ENCODE data around the gene FYB1. TPM values are rescaled to one million over a fixed set of nuclear protein-coding genes. Genes with fewer than 3 reads are reported as not detected.

The FYB1 gene
- total and polyA plus RNA-seq, 2 experiments from 2014 or later: not detected

DNA sequence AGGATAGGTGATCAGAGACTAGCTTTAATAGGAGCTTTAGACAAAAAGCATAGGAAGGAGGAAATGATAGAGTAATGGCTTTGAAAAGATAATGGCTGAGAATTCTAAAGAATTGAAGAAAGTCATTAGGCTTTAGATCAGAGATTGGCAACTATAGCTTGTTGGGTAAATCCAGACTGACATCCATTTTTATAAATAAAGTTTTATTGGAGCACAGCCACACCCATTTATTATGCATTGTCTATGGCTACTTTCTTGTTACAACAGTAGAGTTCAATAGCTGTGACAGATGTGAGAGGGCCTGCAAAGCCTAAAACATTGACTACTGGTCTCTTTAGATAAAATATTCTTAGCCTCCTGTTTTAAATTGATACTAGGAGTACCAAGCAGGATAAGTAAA lies 40.7 kb upstream of the FYB1 start:
- no peaks in the 10 kb centered on the region for H3K4me1 Mint-ChIP-seq
- TF ChIP-seq CREB1 (CRISPR knock-in tag; IDR thresholded peaks at IDR 0.05; ENCODE audit: low read depth) (no peak), EZH2phosphoT487 (IDR thresholded peaks at IDR 0.05; ENCODE audit: unreplicated experiment) (no peak), ZNF331 (CRISPR knock-in tag; IDR thresholded peaks at IDR 0.05; ENCODE audit: low read depth) (no peak), JUNB (IDR thresholded peaks at IDR 0.05; ENCODE audit: unreplicated experiment) (no peak)
- TF ChIP-seq, protein P1, sequence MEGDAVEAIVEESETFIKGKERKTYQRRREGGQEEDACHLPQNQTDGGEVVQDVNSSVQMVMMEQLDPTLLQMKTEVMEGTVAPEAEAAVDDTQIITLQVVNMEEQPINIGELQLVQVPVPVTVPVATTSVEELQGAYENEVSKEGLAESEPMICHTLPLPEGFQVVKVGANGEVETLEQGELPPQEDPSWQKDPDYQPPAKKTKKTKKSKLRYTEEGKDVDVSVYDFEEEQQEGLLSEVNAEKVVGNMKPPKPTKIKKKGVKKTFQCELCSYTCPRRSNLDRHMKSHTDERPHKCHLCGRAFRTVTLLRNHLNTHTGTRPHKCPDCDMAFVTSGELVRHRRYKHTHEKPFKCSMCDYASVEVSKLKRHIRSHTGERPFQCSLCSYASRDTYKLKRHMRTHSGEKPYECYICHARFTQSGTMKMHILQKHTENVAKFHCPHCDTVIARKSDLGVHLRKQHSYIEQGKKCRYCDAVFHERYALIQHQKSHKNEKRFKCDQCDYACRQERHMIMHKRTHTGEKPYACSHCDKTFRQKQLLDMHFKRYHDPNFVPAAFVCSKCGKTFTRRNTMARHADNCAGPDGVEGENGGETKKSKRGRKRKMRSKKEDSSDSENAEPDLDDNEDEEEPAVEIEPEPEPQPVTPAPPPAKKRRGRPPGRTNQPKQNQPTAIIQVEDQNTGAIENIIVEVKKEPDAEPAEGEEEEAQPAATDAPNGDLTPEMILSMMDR (conservative IDR thresholded peaks at IDR 0.05; ENCODE audit: low read depth in 2 of 2): no peak
- DNase-seq (ENCODE audit: low spot score) (no peak), ATAC-seq (no peak)
- H3K36me3 Mint-ChIP-seq (ENCODE audit: low read depth): no peaks in the 10 kb centered on the region
- Histone ChIP-seq H3K79me2 (replicated peaks; ENCODE audit: insufficient read depth) (no peaks in the 10 kb centered on the region), H3K4me1 (ENCODE audit: insufficient read depth) (no peaks in the 10 kb centered on the region), H3K9me2 (ENCODE audit: insufficient read depth) (peaks cover 6% of the 10 kb centered on the region; the same call in 1 of the 2 replicates), H3K4me2 (no peak overlapping the region), H4K20me1 (replicated peaks; ENCODE audit: insufficient read depth) (no peaks in the 10 kb centered on the region), H2AFZ (no peak overlapping the region), H3K4me3 (no peak overlapping the region), H3K36me3 (ENCODE audit: insufficient read depth) (no peaks in the 10 kb centered on the region), H3K27me3 (ENCODE audit: insufficient read depth) (no peaks in the 10 kb centered on the region), H3F3A (replicated peaks; ENCODE audit: low read depth) (no peaks in the 10 kb centered on the region), H3K27ac (ENCODE audit: low read depth) (no peak overlapping the region)
- no peak overlapping the region for H3K4me3 Mint-ChIP-seq
- H3K9me3 Mint-ChIP-seq: no peaks in the 10 kb centered on the region
- H3K27ac Mint-ChIP-seq: no peak overlapping the region
- H3K27me3 Mint-ChIP-seq (ENCODE audit: insufficient read depth, low read depth, poor library complexity): peaks cover 2% of the 10 kb centered on the region

DNA sequence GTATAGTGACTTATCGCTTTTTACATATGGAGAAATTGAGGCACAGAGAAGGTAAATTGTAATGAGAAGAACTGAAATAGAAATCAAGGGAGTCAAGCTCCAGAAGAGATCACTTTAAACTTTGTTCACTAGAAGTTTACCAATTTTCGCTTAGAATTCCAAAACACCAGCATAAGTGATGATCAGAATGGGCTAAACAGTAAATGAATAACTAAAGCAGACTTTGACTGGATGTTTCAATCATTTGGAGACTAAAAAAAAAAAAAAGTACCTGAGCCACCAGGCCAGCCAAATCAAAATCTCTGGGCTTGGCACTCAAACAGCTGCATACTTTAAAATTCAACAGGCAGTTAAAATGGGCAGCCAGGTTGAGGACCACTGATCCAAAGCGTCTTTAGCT lies 38.2 kb upstream of the FYB1 start:
- Mint-ChIP-seq H3K4me3 (no peak overlapping the region), H3K9me3 (no peaks in the 10 kb centered on the region), H3K27me3 (ENCODE audit: insufficient read depth, low read depth, poor library complexity) (no peaks in the 10 kb centered on the region), H3K4me1 (no peaks in the 10 kb centered on the region), H3K36me3 (ENCODE audit: low read depth) (no peaks in the 10 kb centered on the region), H3K27ac (no peak overlapping the region)
- DNase-seq (ENCODE audit: low spot score): no peak
- Histone ChIP-seq H3F3A (replicated peaks; ENCODE audit: low read depth) (no peaks in the 10 kb centered on the region), H3K79me2 (replicated peaks; ENCODE audit: insufficient read depth) (no peaks in the 10 kb centered on the region), H3K36me3 (ENCODE audit: insufficient read depth) (no peaks in the 10 kb centered on the region), H3K27me3 (ENCODE audit: insufficient read depth) (no peaks in the 10 kb centered on the region), H3K4me3 (no peak overlapping the region), H3K4me1 (ENCODE audit: insufficient read depth) (no peaks in the 10 kb centered on the region), H2AFZ (no peak overlapping the region; the same call in 1 of the 2 replicates), H3K27ac (ENCODE audit: low read depth) (no peak overlapping the region), H3K9me2 (ENCODE audit: insufficient read depth) (no peaks in the 10 kb centered on the region), H4K20me1 (replicated peaks; ENCODE audit: insufficient read depth) (no peaks in the 10 kb centered on the region), H3K4me2 (no peak overlapping the region)
- no peak for ATAC-seq
- no peak for TF ChIP-seq JUNB (IDR thresholded peaks at IDR 0.05; ENCODE audit: unreplicated experiment)
- no peak for TF ChIP-seq NANOG (IDR thresholded peaks at IDR 0.05; ENCODE audit: borderline replicate concordance)
- TF ChIP-seq ZNF114 (CRISPR knock-in tag; IDR thresholded peaks at IDR 0.05): no peak
- TF ChIP-seq, protein P1 (conservative IDR thresholded peaks at IDR 0.05; ENCODE audit: low read depth in 2 of 2): no peak
- no peak for TF ChIP-seq EZH2phosphoT487 (IDR thresholded peaks at IDR 0.05; ENCODE audit: unreplicated experiment)
- no peak for TF ChIP-seq ZNF331 (CRISPR knock-in tag; IDR thresholded peaks at IDR 0.05; ENCODE audit: low read depth)
- no peak for TF ChIP-seq STAT1 (IDR thresholded peaks at IDR 0.05; ENCODE audit: unreplicated experiment)
- TF ChIP-seq, protein P2, sequence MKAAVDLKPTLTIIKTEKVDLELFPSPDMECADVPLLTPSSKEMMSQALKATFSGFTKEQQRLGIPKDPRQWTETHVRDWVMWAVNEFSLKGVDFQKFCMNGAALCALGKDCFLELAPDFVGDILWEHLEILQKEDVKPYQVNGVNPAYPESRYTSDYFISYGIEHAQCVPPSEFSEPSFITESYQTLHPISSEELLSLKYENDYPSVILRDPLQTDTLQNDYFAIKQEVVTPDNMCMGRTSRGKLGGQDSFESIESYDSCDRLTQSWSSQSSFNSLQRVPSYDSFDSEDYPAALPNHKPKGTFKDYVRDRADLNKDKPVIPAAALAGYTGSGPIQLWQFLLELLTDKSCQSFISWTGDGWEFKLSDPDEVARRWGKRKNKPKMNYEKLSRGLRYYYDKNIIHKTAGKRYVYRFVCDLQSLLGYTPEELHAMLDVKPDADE (IDR thresholded peaks at IDR 0.05): no peak
- no peak for TF ChIP-seq POLR2AphosphoS5 (IDR thresholded peaks at IDR 0.05; ENCODE audit: low read depth)
- TF ChIP-seq CREB1 (CRISPR knock-in tag; IDR thresholded peaks at IDR 0.05; ENCODE audit: low read depth): no peak
- TF ChIP-seq, protein P3, sequence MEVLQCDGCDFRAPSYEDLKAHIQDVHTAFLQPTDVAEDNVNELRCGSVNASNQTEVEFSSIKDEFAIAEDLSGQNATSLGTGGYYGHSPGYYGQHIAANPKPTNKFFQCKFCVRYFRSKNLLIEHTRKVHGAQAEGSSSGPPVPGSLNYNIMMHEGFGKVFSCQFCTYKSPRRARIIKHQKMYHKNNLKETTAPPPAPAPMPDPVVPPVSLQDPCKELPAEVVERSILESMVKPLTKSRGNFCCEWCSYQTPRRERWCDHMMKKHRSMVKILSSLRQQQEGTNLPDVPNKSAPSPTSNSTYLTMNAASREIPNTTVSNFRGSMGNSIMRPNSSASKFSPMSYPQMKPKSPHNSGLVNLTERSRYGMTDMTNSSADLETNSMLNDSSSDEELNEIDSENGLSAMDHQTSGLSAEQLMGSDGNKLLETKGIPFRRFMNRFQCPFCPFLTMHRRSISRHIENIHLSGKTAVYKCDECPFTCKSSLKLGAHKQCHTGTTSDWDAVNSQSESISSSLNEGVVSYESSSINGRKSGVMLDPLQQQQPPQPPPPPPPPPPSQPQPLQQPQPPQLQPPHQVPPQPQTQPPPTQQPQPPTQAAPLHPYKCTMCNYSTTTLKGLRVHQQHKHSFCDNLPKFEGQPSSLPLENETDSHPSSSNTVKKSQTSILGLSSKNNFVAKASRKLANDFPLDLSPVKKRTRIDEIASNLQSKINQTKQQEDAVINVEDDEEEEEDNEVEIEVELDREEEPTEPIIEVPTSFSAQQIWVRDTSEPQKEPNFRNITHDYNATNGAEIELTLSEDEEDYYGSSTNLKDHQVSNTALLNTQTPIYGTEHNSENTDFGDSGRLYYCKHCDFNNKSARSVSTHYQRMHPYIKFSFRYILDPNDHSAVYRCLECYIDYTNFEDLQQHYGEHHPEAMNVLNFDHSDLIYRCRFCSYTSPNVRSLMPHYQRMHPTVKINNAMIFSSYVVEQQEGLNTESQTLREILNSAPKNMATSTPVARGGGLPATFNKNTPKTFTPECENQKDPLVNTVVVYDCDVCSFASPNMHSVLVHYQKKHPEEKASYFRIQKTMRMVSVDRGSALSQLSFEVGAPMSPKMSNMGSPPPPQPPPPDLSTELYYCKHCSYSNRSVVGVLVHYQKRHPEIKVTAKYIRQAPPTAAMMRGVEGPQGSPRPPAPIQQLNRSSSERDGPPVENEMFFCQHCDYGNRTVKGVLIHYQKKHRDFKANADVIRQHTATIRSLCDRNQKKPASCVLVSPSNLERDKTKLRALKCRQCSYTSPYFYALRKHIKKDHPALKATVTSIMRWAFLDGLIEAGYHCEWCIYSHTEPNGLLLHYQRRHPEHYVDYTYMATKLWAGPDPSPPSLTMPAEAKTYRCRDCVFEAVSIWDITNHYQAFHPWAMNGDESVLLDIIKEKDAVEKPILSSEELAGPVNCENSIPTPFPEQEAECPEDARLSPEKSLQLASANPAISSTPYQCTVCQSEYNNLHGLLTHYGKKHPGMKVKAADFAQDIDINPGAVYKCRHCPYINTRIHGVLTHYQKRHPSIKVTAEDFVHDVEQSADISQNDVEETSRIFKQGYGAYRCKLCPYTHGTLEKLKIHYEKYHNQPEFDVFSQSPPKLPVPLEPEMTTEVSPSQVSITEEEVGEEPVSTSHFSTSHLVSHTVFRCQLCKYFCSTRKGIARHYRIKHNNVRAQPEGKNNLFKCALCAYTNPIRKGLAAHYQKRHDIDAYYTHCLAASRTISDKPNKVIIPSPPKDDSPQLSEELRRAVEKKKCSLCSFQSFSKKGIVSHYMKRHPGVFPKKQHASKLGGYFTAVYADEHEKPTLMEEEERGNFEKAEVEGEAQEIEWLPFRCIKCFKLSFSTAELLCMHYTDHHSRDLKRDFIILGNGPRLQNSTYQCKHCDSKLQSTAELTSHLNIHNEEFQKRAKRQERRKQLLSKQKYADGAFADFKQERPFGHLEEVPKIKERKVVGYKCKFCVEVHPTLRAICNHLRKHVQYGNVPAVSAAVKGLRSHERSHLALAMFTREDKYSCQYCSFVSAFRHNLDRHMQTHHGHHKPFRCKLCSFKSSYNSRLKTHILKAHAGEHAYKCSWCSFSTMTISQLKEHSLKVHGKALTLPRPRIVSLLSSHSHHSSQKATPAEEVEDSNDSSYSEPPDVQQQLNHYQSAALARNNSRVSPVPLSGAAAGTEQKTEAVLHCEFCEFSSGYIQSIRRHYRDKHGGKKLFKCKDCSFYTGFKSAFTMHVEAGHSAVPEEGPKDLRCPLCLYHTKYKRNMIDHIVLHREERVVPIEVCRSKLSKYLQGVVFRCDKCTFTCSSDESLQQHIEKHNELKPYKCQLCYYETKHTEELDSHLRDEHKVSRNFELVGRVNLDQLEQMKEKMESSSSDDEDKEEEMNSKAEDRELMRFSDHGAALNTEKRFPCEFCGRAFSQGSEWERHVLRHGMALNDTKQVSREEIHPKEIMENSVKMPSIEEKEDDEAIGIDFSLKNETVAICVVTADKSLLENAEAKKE (CRISPR knock-in tag; IDR thresholded peaks at IDR 0.05): no peak

All from GM23338 (cell line).